ENCODE data around the gene TUBB4B. TPM values are rescaled to one million over a fixed set of nuclear protein-coding genes. Genes with fewer than 3 reads are reported as not detected.
A peak's percentile ranks its signal among the peaks of the same experiment; 100 is the strongest.

TUBB4B gene
- polyA plus RNA-seq, 1 of the 3 experiments (the other 2 are of a cell fraction): 508 TPM

DNA sequence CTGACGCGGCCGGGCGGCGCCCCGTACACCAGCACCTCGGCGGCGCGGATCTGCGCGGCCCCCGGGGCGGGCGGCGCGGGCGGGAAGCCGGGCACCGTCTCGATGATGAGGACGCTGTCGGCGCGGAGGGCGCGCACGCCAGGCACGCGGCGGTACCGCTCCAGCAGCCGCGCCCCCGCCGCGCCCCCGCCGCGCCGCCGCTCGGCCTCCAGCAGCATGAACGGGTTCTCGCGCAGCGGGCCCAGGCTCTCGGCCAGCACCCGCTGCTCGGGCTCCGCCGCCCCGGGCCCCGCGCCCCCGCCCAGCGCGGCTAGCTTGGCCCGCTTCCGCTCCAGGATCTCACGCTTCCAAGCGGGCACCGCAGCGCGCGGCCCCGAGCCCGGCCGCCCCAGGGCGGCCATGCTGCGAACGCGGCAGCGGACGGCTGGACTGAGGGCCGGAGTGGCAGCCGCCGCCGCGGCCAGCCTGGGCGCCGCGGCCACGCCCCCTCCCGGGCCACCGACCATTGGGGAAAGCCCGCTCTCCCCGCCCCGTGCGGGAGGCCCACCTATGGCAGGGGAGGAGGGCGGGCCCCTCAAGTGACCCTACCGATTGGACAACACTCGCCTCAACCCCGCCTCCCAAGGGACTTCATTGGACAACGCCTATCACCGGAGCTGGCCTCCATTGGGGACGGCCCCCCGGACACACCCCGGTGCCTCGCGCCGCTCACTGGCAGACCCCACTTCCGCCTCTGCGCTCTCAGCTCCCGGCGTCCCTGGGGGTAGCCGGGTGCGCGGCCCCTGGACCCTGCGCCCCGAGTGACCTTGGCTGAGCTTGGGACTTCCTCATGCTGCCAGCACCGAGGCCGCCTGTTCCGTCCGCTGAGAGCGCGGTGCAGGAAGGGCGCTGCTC is 40.5 kb upstream of the TUBB4B start, which contains the start of gene TPRN:
TPRN (minus strand) TSS at position 431 of the 894 bp plus-strand sequence; CDS start at position 401, 30 bp downstream.
- H3K9ac ChIP-seq: peak within 1 kb of the TSS; percentile 66; the same call in 1 of the 2 replicates
- H3K9me3 ChIP-seq: no peaks in the 10 kb centered on the region
- no peaks in the 10 kb centered on the region for H3K36me3 ChIP-seq (replicated peaks in 1 of 2; ENCODE audit: control insufficient read depth in 1 of 2, insufficient read depth in 2 of 2, low read length in 1 of 2)
- H3K79me2 ChIP-seq (ENCODE audit: insufficient read depth): peaks cover 80% of the 10 kb centered on the region
- H3K4me1 ChIP-seq (ENCODE audit: control insufficient read depth in 1 of 2, insufficient read depth in 2 of 2, low read depth in 1 of 2, low read length in 1 of 2): peaks cover 15 to 45% of the 10 kb centered on the region in 2 experiments; a peak in 3 of 4 replicates
- ChIA-PET CTCF (interaction anchor here (0.9 to 1.4 kb wide), 5 partner anchors 22 to 171 kb away, joined by 3 to 6 read pairs (median 3); partner anchors contain the start of genes NRARP and UAP1L1), POLR2A (interaction anchor here (0.6 to 1.4 kb wide), 7 partner anchors 8 to 222 kb away, joined by 3 to 9 read pairs (median 5); partner anchors contain the start of gene SSNA1)
- H3K27me3 ChIP-seq (ENCODE audit: insufficient read depth): no peaks in the 10 kb centered on the region
- WGBS (ENCODE audit: low lambda C conversion rate): 0% methylated on average over 15 of the region's 118 CpGs
- no peak for TF ChIP-seq FOXM1 (IDR thresholded peaks at IDR 0.05; ENCODE audit: low read depth)
- peak; percentile 54; the same call in 1 of the 2 replicates for TF ChIP-seq SIN3A (IDR thresholded peaks at IDR 0.05; ENCODE audit: borderline replicate concordance, low read depth, low read length)
- TF ChIP-seq ZBTB33 (IDR thresholded peaks at IDR 0.05; ENCODE audit: borderline replicate concordance, low read depth): no peak
- peak; percentile 94 for TF ChIP-seq TAF1 (IDR thresholded peaks at IDR 0.05; ENCODE audit: borderline replicate concordance, low read depth, low read length)
- peak; percentile 81 for TF ChIP-seq IRF3 (IDR thresholded peaks at IDR 0.05; ENCODE audit: low read depth, low read length)
- TF ChIP-seq ELF1 (IDR thresholded peaks at IDR 0.05): peak; percentile 96
- TF ChIP-seq, protein P1, sequence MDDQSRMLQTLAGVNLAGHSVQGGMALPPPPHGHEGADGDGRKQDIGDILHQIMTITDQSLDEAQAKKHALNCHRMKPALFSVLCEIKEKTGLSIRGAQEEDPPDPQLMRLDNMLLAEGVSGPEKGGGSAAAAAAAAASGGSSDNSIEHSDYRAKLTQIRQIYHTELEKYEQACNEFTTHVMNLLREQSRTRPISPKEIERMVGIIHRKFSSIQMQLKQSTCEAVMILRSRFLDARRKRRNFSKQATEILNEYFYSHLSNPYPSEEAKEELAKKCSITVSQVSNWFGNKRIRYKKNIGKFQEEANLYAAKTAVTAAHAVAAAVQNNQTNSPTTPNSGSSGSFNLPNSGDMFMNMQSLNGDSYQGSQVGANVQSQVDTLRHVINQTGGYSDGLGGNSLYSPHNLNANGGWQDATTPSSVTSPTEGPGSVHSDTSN (IDR thresholded peaks at IDR 0.05): no peak
- TF ChIP-seq SMC3 (IDR thresholded peaks at IDR 0.05; ENCODE audit: low read depth, low read length): no peak
- TF ChIP-seq POLR2AphosphoS5 (IDR thresholded peaks at IDR 0.05; ENCODE audit: low read depth, low read length): peak; percentile 75
- peak; percentile 60; the same call in 1 of the 2 replicates for TF ChIP-seq YY1 (IDR thresholded peaks at IDR 0.05; ENCODE audit: low read depth)
- no peak for TF ChIP-seq NFIC (IDR thresholded peaks at IDR 0.05; ENCODE audit: borderline replicate concordance)
- TF ChIP-seq, protein P2, sequence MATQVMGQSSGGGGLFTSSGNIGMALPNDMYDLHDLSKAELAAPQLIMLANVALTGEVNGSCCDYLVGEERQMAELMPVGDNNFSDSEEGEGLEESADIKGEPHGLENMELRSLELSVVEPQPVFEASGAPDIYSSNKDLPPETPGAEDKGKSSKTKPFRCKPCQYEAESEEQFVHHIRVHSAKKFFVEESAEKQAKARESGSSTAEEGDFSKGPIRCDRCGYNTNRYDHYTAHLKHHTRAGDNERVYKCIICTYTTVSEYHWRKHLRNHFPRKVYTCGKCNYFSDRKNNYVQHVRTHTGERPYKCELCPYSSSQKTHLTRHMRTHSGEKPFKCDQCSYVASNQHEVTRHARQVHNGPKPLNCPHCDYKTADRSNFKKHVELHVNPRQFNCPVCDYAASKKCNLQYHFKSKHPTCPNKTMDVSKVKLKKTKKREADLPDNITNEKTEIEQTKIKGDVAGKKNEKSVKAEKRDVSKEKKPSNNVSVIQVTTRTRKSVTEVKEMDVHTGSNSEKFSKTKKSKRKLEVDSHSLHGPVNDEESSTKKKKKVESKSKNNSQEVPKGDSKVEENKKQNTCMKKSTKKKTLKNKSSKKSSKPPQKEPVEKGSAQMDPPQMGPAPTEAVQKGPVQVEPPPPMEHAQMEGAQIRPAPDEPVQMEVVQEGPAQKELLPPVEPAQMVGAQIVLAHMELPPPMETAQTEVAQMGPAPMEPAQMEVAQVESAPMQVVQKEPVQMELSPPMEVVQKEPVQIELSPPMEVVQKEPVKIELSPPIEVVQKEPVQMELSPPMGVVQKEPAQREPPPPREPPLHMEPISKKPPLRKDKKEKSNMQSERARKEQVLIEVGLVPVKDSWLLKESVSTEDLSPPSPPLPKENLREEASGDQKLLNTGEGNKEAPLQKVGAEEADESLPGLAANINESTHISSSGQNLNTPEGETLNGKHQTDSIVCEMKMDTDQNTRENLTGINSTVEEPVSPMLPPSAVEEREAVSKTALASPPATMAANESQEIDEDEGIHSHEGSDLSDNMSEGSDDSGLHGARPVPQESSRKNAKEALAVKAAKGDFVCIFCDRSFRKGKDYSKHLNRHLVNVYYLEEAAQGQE (IDR thresholded peaks at IDR 0.05; ENCODE audit: low read depth, low read length): peak; percentile 66
- TF ChIP-seq GABPA (IDR thresholded peaks at IDR 0.05; ENCODE audit: low read depth): peak; percentile 59
- TF ChIP-seq CHD2 (IDR thresholded peaks at IDR 0.05; ENCODE audit: low read length, partially characterized antibody): peak; percentile 80
- TF ChIP-seq, protein P3, sequence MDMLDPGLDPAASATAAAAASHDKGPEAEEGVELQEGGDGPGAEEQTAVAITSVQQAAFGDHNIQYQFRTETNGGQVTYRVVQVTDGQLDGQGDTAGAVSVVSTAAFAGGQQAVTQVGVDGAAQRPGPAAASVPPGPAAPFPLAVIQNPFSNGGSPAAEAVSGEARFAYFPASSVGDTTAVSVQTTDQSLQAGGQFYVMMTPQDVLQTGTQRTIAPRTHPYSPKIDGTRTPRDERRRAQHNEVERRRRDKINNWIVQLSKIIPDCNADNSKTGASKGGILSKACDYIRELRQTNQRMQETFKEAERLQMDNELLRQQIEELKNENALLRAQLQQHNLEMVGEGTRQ (IDR thresholded peaks at IDR 0.05; ENCODE audit: borderline replicate concordance, low read depth, low read length): peak; percentile 10; the same call in 1 of the 2 replicates
- TF ChIP-seq NRF1 (IDR thresholded peaks at IDR 0.05; ENCODE audit: low read depth, low read length): peak; percentile 56; the same call in 1 of the 2 replicates
- TF ChIP-seq MXI1 (IDR thresholded peaks at IDR 0.05; ENCODE audit: low read depth, low read length): peak; percentile 54
- no peaks in the 10 kb centered on the region for H3K9me2 ChIP-seq
- peaks cover 14% of the 10 kb centered on the region for H3F3A ChIP-seq (replicated peaks; ENCODE audit: insufficient read depth)
- H3K27ac ChIP-seq (ENCODE audit: low read depth in 2 of 2, low read length in 1 of 2): peak within 1 kb of the TSS; percentile 46 to 87; a peak in 3 of 4 replicates
- H4K20me1 ChIP-seq (ENCODE audit: insufficient read depth): peaks cover 33% of the 10 kb centered on the region
- H2AFZ ChIP-seq (ENCODE audit: low read depth): peak within 1 kb of the TSS; percentile 83; the same call in 1 of the 2 replicates
- H3K4me2 ChIP-seq: peak within 1 kb of the TSS; percentile 99
- peak within 1 kb of the TSS; percentile 70 to 83 for H3K4me3 ChIP-seq (ENCODE audit: low read depth in 2 of 2, low read length in 1 of 2)
- peak; percentile 100 for DNase-seq

All from SK-N-SH (cell line).